Measurements from ENCODE around the gene FNDC3B. TPM values are rescaled to one million over a fixed set of nuclear protein-coding genes. Genes with fewer than 3 reads are reported as not detected.

FNDC3B gene
- total and polyA plus RNA-seq, 2 donors (not counting 3 experiments of a cell fraction or from before 2014, with no cell fraction given), result 91.6 to 295 TPM

DNA sequence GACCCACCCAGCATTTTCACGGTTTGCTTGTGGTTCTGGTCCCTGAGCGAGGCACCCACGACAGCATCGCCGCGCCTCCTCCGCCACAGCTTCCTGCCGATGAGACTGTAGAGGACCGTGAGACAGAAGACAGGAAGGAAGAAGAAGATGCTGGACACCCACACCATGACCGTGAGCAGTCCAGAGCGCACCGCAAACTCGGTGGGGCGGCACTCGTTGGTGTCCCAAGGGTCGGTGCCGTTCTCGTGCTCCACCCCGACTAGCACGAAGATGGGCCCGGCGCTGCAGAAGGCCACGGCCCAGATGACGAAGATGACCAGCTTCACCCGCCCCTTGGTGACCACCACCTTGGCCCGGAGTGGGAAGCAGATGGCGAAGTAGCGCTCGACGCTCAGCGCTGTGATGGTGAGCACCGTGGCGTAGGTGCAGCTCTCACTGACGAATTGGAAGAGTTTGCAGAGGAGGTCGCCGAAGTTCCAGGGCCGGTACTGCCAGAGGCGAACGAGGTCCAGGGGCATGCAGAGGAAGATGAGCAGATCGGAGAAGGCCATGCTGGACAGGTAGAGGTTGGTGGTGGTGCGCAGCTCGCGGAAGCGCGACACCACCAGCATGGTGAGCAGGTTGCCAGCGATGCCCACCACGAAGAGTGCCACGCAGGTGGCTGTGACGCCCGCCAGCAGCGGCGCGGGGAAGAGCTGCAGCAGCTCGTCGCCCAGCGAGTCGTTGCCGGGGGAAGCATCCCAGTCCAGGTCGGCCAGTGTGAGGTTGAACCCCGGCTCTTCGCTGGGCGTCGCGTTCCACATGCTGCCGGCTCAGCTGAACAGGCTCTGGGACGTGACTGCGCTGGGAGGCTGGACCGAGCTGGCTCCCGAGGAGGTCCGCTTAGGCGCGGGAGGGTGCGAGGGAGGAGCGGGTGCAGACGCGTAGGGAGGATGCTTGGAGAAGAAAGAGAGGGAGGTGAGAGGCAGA, 408.5 kb downstream of the FNDC3B start, which contains the start of gene GHSR:
GHSR (minus strand) TSS at position 846 of the 969 bp plus-strand sequence; CDS start at position 803, 43 bp downstream.
- BruUV-seq (replicated peaks), result no TSS peak
- H3K27ac ChIP-seq (ENCODE audit: insufficient read depth, low read depth, low read length), result no peak within 1 kb of the TSS
- no peaks in the 10 kb centered on the region for H3K9me3 ChIP-seq (replicated peaks; ENCODE audit: control insufficient read depth, insufficient read depth, low read length)
- H3K4me1 ChIP-seq (ENCODE audit: control insufficient read depth, extremely low read depth, insufficient read depth, low read length), result no peaks in the 10 kb centered on the region
- TF ChIP-seq MYC (IDR thresholded peaks at IDR 0.05; ENCODE audit: low read depth, low read length), result no peak
- TF ChIP-seq POLR2A (IDR thresholded peaks at IDR 0.05; ENCODE audit: low read depth, low read length), result no peak
- no peak for TF ChIP-seq POLR2AphosphoS5 (IDR thresholded peaks at IDR 0.05; ENCODE audit: insufficient read depth, low read depth, low read length)
- peak; percentile 72 for TF ChIP-seq EZH2 (IDR thresholded peaks at IDR 0.05; ENCODE audit: borderline replicate concordance, low read depth, low read length, severe bottlenecking)
- no peak within 1 kb of the TSS for H3K9ac ChIP-seq (replicated peaks; ENCODE audit: extremely low read depth, insufficient read depth, low read length)
- intact Hi-C loops (cut with micrococcal nuclease) (no loop called here), dilution Hi-C loops (cut with MboI; ENCODE audit: extremely low pct_ligation_motif_present, low sequenced_read_pairs) (no loop called here)
- H3K27me3 ChIP-seq (ENCODE audit: control insufficient read depth in 2 of 2, insufficient read depth in 2 of 2, low read length in 2 of 2), result peaks cover 40 to 70% of the 10 kb centered on the region in 2 experiments
- no peak within 1 kb of the TSS for H2AFZ ChIP-seq (ENCODE audit: low read depth, low read length)
- H3K4me2 ChIP-seq (ENCODE audit: insufficient read depth, low read length), result no peak within 1 kb of the TSS
- DNase-seq (ENCODE audit: low read depth, low spot score) (no peak), FAIRE-seq (no peak)
- H3K36me3 ChIP-seq (ENCODE audit: control insufficient read depth in 2 of 2, extremely low read depth in 1 of 2, insufficient read depth in 2 of 2, low read length in 2 of 2), result no peaks in the 10 kb centered on the region
- H4K20me1 ChIP-seq (replicated peaks; ENCODE audit: control insufficient read depth, extremely low read depth, insufficient read depth, low read length), result no peaks in the 10 kb centered on the region
- H3K4me3 ChIP-seq (replicated peaks in 1 of 3; ENCODE audit: insufficient read depth in 1 of 3, low read depth in 1 of 3, low read length in 3 of 3), result no peak within 1 kb of the TSS
- POLR2A ChIA-PET, result no interaction called here
- no peaks in the 10 kb centered on the region for H3K9me1 ChIP-seq (replicated peaks; ENCODE audit: control insufficient read depth, extremely low read depth, insufficient read depth, low read length)
- CTCF ChIA-PET, result interaction anchor here (2.6 kb wide), 1 partner anchor 13 kb away, joined by 6 read pairs; no protein-coding TSS in a partner anchor
- H3K79me2 ChIP-seq (ENCODE audit: control insufficient read depth, insufficient read depth, low read length), result no peaks in the 10 kb centered on the region

DNA sequence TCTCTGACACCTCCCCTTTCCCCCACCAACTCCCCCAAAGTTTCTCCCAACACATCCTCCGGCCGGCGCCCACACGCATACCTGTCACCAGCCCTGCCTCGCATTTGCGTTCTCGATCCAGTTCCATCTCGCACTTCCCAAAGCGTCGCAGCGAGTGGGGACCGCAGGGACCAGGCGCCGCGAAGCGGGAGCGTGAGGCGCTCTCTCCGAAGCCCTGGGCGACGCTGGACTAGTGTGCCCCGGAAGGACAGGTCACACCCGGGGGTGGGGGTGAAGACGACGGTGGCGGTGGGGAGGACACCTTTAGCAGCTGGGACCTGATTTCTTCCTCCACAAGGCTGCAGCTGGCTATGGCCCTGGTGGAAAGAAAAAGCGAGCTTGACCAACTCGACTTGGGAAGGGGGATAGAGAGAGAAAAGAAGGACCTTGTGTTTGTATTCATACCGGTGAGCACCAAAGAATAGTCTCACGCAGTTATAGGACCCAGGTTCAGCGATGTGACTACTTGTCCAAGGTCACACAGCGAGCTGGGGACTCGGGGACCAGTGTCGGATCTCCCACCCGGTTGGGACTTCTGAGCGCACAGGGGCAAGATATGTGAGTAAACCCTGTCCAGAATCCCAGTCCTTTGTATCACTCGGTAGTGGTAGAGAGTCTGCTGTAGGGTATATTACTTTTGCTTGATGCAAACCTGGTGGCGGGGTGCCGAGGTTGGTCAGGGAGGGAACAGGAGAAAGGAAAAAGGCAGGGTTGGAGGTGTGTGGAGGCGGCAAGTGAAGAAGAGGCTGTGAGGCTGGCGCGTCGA, 409.5 kb downstream of the FNDC3B start:
- Histone ChIP-seq H3K79me2 (ENCODE audit: control insufficient read depth, insufficient read depth, low read length) (no peaks in the 10 kb centered on the region), H3K9me1 (replicated peaks; ENCODE audit: control insufficient read depth, extremely low read depth, insufficient read depth, low read length) (no peaks in the 10 kb centered on the region), H3K27me3 (ENCODE audit: control insufficient read depth in 2 of 2, insufficient read depth in 2 of 2, low read length in 2 of 2) (peaks cover 39 to 66% of the 10 kb centered on the region in 2 experiments), H4K20me1 (replicated peaks; ENCODE audit: control insufficient read depth, extremely low read depth, insufficient read depth, low read length) (no peaks in the 10 kb centered on the region), H3K36me3 (ENCODE audit: control insufficient read depth in 2 of 2, extremely low read depth in 1 of 2, insufficient read depth in 2 of 2, low read length in 2 of 2) (no peaks in the 10 kb centered on the region), H3K4me3 (replicated peaks in 1 of 3; ENCODE audit: insufficient read depth in 1 of 3, low read depth in 1 of 3, low read length in 3 of 3) (no peak overlapping the region), H3K27ac (ENCODE audit: insufficient read depth, low read depth, low read length) (no peak overlapping the region), H3K4me1 (ENCODE audit: control insufficient read depth, extremely low read depth, insufficient read depth, low read length) (peaks cover under 1% of the 10 kb centered on the region), H2AFZ (ENCODE audit: low read depth, low read length) (no peak overlapping the region), H3K4me2 (ENCODE audit: insufficient read depth, low read length) (no peak overlapping the region), H3K9ac (replicated peaks; ENCODE audit: extremely low read depth, insufficient read depth, low read length) (no peak overlapping the region), H3K9me3 (replicated peaks; ENCODE audit: control insufficient read depth, insufficient read depth, low read length) (no peaks in the 10 kb centered on the region)
- intact Hi-C loops (cut with micrococcal nuclease), result no loop called here
- dilution Hi-C loops (cut with MboI; ENCODE audit: extremely low pct_ligation_motif_present, low sequenced_read_pairs), result no loop called here
- CTCF ChIA-PET, result interaction anchor here (2.6 kb wide), 1 partner anchor 12 kb away, joined by 6 read pairs; no protein-coding TSS in a partner anchor
- DNase-seq (ENCODE audit: low read depth, low spot score) (no peak), FAIRE-seq (no peak)
- POLR2A ChIA-PET, result no interaction called here
- TF ChIP-seq FOS (IDR thresholded peaks at IDR 0.05; ENCODE audit: borderline replicate concordance, insufficient read depth, low read length), result no peak
- no peak for TF ChIP-seq POLR2AphosphoS5 (IDR thresholded peaks at IDR 0.05; ENCODE audit: insufficient read depth, low read depth, low read length)
- no peak for TF ChIP-seq MAX (IDR thresholded peaks at IDR 0.05; ENCODE audit: insufficient read depth, insufficient read length)
- no peak for TF ChIP-seq GATA2 (IDR thresholded peaks at IDR 0.05; ENCODE audit: insufficient read depth, insufficient read length, low read depth, low read length)
- TF ChIP-seq, protein P1, sequence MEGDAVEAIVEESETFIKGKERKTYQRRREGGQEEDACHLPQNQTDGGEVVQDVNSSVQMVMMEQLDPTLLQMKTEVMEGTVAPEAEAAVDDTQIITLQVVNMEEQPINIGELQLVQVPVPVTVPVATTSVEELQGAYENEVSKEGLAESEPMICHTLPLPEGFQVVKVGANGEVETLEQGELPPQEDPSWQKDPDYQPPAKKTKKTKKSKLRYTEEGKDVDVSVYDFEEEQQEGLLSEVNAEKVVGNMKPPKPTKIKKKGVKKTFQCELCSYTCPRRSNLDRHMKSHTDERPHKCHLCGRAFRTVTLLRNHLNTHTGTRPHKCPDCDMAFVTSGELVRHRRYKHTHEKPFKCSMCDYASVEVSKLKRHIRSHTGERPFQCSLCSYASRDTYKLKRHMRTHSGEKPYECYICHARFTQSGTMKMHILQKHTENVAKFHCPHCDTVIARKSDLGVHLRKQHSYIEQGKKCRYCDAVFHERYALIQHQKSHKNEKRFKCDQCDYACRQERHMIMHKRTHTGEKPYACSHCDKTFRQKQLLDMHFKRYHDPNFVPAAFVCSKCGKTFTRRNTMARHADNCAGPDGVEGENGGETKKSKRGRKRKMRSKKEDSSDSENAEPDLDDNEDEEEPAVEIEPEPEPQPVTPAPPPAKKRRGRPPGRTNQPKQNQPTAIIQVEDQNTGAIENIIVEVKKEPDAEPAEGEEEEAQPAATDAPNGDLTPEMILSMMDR (IDR thresholded peaks at IDR 0.05; ENCODE audit: extremely low read depth in 1 of 2, insufficient read depth in 1 of 2, low read depth in 1 of 2, low read length in 2 of 2), result no peak
- TF ChIP-seq POLR2A (IDR thresholded peaks at IDR 0.05; ENCODE audit: low read depth, low read length), result no peak
- no peak for TF ChIP-seq MYC (IDR thresholded peaks at IDR 0.05; ENCODE audit: low read depth, low read length)
- TF ChIP-seq EZH2 (IDR thresholded peaks at IDR 0.05; ENCODE audit: borderline replicate concordance, low read depth, low read length, severe bottlenecking), result no peak
- TF ChIP-seq JUN (IDR thresholded peaks at IDR 0.05; ENCODE audit: borderline replicate concordance, insufficient read depth, insufficient read length, low read depth), result no peak
- BruUV-seq (replicated peaks), result no TSS peak
